Psoas muscle (tissue), 8 donors: ENCODE results near the gene ZBTB6. TPM values are rescaled to one million over a fixed set of nuclear protein-coding genes. Genes with fewer than 3 reads are reported as not detected.
"Not testable (repeated sequence)": the region's sequence is repeated elsewhere in the genome, so short reads cannot be mapped to it uniquely, and the experiment has no call there.

Source experiments
- ATAC-seq, 4 donors: fragments of 200-7000 bp; cut with Tn5 transposase; one replicate each; pipeline ENCODE4 v1.9.1; 2020; ENCODE audit warnings: moderate library complexity in 3 of 4, mild to moderate bottlenecking in 2 of 4
- DNase-seq, 2 donors: peaks; one replicate each; pipeline ENCODE4 v3.0.0-alpha.2; 2020
- H3K27ac ChIP-seq: fragments of 200-600 bp; one replicate; pipeline ENCODE4 v1.8.0; 2022
- H3K27me3 ChIP-seq, 3 donors: fragments of 200-600 bp in 1 of 3; one replicate each; pipeline versions ENCODE4 v1.6.1 to v1.8.0; 2013 to 2022; ENCODE audit warnings: low read length in 2 of 3, mild to moderate bottlenecking in 2 of 3, moderate library complexity in 1 of 3; ENCODE audit not compliant: insufficient read depth in 3 of 3
- H3K36me3 ChIP-seq, 2 donors: fragments of 200-600 bp in 1 of 2; one replicate each; pipeline versions ENCODE4 v1.6.1 to v1.8.0; 2013 to 2022; ENCODE audit warnings: low read depth in 1 of 2, mild to moderate bottlenecking in 1 of 2, moderate library complexity in 1 of 2; ENCODE audit not compliant: insufficient read depth in 1 of 2
- H3K4me1 ChIP-seq: fragments of 200-600 bp; one replicate; pipeline ENCODE4 v1.8.0; 2022
- H3K4me3 ChIP-seq: fragments of 200-600 bp; one replicate; pipeline ENCODE4 v1.8.0; 2022; ENCODE audit warnings: mild to moderate bottlenecking
- H3K9me3 ChIP-seq: fragments of 200-600 bp; one replicate; pipeline ENCODE4 v1.8.0; 2022
- WGBS, 3 donors: extraction: QIAGEN DNeasy Blood & Tissue Kit; methylation state at CpG; one replicate each; pipeline versions ENCODE4 v1.1.6 to v1.1.7; 2013; 5-methylcytosine and 5-hydroxymethylcytosine counted together
- intact Hi-C, 2 donors: fragments of 100-400 bp; cut with DNase I; formaldehyde crosslinking; loops; one replicate each; pipeline versions ENCODE4 v1.11.0 to v1.14.2; 2022
- polyA plus RNA-seq, 3 donors: library from polyadenylated mRNA; stranded (reverse); fragments of 200-250 nt; gene quantifications; one replicate each; pipeline ENCODE4 v1.2.3, GENCODE V29; 2013
- total RNA-seq, 4 donors: library from RNA; stranded (reverse); fragmentation: NEBNext Ultra II Directional in 2 of 4; extraction: Animal tissue kit (Norgen Biotek cat#: 25700) in 2 of 4; gene quantifications; one replicate each; pipeline versions ENCODE4 v1.2.1 to v1.2.4, GENCODE V29; 2021 to 2023
- TF ChIP-seq, protein P1 (sequence below): fragments of 200-600 bp; IDR thresholded peaks from one replicate; pipeline ENCODE4 v1.8.0; 2022; ENCODE audit warnings: antibody characterized with exemption
- donor health status: healthy with polysubstance abuse.
- donor health status: DM: no; HTN: no; CAD: no; lungs with moderate emphysema.
- donor health status: Bipolar disorder and iron deficiency.
- donor health status: healthy.
- donor health status: DM: yes; HTN: yes; CAD: no.
- donor health status: DM: no; HTN: no; CAD: no.
- donor health status: DM: no; HTN: no; CAD: no.
- donor health status: DM: yes; HTN: yes; CAD: no.

ZBTB6 gene
- total and polyA plus RNA-seq, 7 donors, result 3.9 to 12.6 (median 6.2) TPM

DNA sequence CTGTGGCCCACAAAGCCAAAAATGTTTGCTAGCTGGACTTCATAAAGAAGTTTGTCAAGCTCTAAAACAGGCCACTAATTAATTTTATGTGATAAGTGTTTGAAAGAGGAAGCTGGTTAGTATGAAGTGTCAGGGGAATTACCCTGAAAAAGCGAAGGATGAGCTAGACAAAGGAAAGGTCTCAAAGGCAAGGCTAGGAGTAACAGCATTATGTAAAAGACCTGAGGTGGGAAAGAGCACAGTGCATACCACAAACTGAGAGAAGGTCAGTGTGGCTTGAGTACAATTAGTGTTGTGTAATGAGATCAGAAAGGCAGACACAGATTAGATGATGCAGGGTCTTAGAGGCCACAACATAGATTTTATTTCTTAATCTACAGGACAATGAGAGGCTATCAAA lies 37.6 kb downstream of the ZBTB6 start:
- H3K4me3 ChIP-seq, result no peak overlapping the region
- no peaks in the 10 kb centered on the region for H3K9me3 ChIP-seq
- DNase-seq (no peak), ATAC-seq (no peak)
- peaks cover 12 to 83% of the 10 kb centered on the region in 2 donors for H3K36me3 ChIP-seq
- no peaks in the 10 kb centered on the region for H3K27me3 ChIP-seq
- 82 to 91% (median 88%) methylated on average over 1 of the region's 1 CpG for WGBS, 3 donors
- H3K27ac ChIP-seq, result no peak overlapping the region
- intact Hi-C loops, result no loop called here
- TF ChIP-seq, protein P1, sequence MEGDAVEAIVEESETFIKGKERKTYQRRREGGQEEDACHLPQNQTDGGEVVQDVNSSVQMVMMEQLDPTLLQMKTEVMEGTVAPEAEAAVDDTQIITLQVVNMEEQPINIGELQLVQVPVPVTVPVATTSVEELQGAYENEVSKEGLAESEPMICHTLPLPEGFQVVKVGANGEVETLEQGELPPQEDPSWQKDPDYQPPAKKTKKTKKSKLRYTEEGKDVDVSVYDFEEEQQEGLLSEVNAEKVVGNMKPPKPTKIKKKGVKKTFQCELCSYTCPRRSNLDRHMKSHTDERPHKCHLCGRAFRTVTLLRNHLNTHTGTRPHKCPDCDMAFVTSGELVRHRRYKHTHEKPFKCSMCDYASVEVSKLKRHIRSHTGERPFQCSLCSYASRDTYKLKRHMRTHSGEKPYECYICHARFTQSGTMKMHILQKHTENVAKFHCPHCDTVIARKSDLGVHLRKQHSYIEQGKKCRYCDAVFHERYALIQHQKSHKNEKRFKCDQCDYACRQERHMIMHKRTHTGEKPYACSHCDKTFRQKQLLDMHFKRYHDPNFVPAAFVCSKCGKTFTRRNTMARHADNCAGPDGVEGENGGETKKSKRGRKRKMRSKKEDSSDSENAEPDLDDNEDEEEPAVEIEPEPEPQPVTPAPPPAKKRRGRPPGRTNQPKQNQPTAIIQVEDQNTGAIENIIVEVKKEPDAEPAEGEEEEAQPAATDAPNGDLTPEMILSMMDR, result no peak
- no peaks in the 10 kb centered on the region for H3K4me1 ChIP-seq

DNA sequence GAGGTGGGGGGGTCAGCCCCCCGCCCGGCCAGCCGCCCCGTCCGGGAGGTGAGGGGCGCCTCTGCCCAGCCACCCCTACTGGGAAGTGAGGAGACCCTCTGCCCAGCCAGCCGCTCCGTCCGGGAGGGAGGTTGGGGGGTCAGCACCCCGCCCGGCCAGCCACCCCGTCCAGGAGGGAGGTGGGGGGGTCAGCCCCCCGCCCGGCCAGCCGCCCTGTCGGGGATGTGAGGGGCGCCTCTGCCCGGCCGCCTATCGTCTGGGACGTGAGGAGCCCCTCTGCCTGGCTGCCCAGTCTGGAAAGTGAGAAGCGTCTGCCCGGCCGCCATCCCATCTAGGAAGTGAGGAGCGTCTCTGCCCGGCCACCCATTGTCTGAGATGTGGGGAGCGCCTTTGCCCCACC lies 45.8 kb downstream of the ZBTB6 start:
- H3K4me3 ChIP-seq, H3K9me3 ChIP-seq, ATAC-seq, DNase-seq, H3K27ac ChIP-seq, H3K4me1 ChIP-seq, H3K27me3 ChIP-seq, intact Hi-C loops: not testable (repeated sequence)
- 95 to 99% methylated on average over 10 to 12 of the region's 27 CpGs; no CpG with 5 or more reads in 1 of the 3 donors for WGBS, 3 donors
- peaks cover 2 to 31% of the 10 kb centered on the region in 2 donors for H3K36me3 ChIP-seq

GRCh38 chr9:122866079-122866478 lies 47.0 kb downstream of the ZBTB6 start:
- ATAC-seq (no peak), DNase-seq (no peak)
- Histone ChIP-seq H3K4me1 (no peaks in the 10 kb centered on the region), H3K27ac (no peak overlapping the region), H3K9me3 (no peaks in the 10 kb centered on the region), H3K36me3 (peaks cover 2 to 38% of the 10 kb centered on the region in 2 donors), H3K27me3 (no peaks in the 10 kb centered on the region), H3K4me3 (no peak overlapping the region)
- intact Hi-C loops, result no loop called here
- TF ChIP-seq, protein P1, result no peak
- WGBS, 3 donors, result no CpG with 5 or more reads among the region's 5 CpGs

DNA sequence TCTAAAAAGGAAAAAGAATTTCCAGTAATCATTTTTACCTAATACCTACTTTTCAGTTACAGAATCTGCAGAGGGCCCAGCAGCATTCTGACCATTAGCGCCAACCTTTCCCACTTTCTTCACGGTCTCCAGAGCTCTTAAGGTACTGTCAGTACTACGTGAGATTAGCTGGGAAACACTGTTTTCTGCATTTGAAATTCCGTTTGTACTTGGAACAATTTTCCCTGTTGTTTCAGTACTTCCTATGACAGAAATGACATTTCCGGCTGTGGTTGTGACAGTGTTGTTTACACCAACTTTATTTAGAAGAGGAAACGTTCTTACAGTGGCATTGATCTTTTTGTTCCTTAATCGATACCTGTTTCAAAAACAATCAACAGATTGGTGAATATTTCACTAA lies 47.8 kb downstream of the ZBTB6 start:
- Histone ChIP-seq H3K9me3 (no peaks in the 10 kb centered on the region), H3K36me3 (peaks cover 2 to 42% of the 10 kb centered on the region in 2 donors), H3K27me3 (no peaks in the 10 kb centered on the region), H3K4me3 (no peak overlapping the region), H3K4me1 (no peaks in the 10 kb centered on the region), H3K27ac (no peak overlapping the region)
- DNase-seq (no peak), ATAC-seq (no peak)
- 73 to 76% (median 74%) methylated on average over 7 of the region's 7 CpGs for WGBS, 3 donors
- intact Hi-C loops, result no loop called here
- TF ChIP-seq, protein P1, result no peak

DNA sequence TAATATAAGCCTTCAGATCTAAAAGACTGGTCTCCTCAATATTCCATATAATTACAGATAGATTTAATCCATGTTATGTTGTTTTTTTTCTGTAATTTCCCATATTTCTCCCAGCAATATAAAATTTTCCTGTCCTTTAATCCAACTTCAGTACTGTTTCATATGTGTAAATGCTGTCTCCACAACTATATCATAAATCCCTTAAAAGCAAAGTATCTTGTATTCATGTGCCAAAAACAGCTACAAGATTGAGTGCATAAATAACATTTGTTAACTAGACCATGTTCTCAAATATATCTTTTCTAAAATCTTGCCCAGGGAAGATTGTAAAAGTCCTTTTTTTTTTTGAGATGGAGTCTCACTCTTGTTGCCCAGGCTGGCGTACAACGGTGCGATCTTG lies 49.7 kb downstream of the ZBTB6 start:
- Histone ChIP-seq H3K4me3 (no peak overlapping the region), H3K27me3 (no peaks in the 10 kb centered on the region), H3K36me3 (peaks cover 2 to 49% of the 10 kb centered on the region in 2 donors), H3K4me1 (no peaks in the 10 kb centered on the region), H3K9me3 (no peaks in the 10 kb centered on the region), H3K27ac (no peak overlapping the region)
- intact Hi-C loops, result no loop called here
- no peak for DNase-seq
- WGBS, 3 donors, result 96 to 99% (median 96%) methylated on average over 3 of the region's 3 CpGs
- no peak for ATAC-seq
- TF ChIP-seq, protein P1, result no peak
